Gastroesophageal sphincter (tissue), 3 donors: Measurements from ENCODE around the gene LRRC43.

ENCODE experiments used
- CTCF ChIP-seq, 4 experiments: fragments of 200-600 bp in 2 of 4; fragments of 450-650 bp in 2 of 4; sonication (generic) in 1 of 4; IDR thresholded peaks; one replicate each; pipeline ENCODE4 v1.5.1; 2017 to 2019; ENCODE audit warnings: antibody characterized with exemption in 4 of 4, mild to moderate bottlenecking in 2 of 4, moderate library complexity in 2 of 4
- POLR2AphosphoS5 ChIP-seq: sonication (generic); formaldehyde crosslinking; IDR thresholded peaks from one replicate; pipeline ENCODE4 v1.6.1; 2017; ENCODE audit warnings: antibody characterized with exemption

GRCh38 chr12:122206111-122206881, 23.4 kb downstream of the LRRC43 start:
- TF ChIP-seq CTCF (IDR thresholded peaks at IDR 0.05) (no peak), POLR2AphosphoS5 (no peak)
